CD14-positive monocyte (primary cell): ENCODE measurements around the gene CAMTA1. TPM values are rescaled to one million over a fixed set of nuclear protein-coding genes. Genes with fewer than 3 reads are reported as not detected.

ENCODE experiments used
- DNase-seq, 3 donors: peaks; one replicate each; pipeline ENCODE4 v3.0.0-alpha.2; 2011 to 2022
- H2AFZ ChIP-seq: 2 replicates; pipeline ENCODE4 v1.6.0; 2012; ENCODE audit warnings: mild to moderate bottlenecking, low read depth, low read length, inconsistent platforms; ENCODE audit not compliant: insufficient read depth, poor library complexity, severe bottlenecking
- H3K27ac ChIP-seq, 2 donors: 1 replicate in 1 of 2; 2 replicates in 1 of 2; pipeline ENCODE4 v1.5.1; 2012 to 2013; ENCODE audit warnings: low read length in 2 of 2, control low read depth in 1 of 2, inconsistent platforms in 1 of 2, low read depth in 1 of 2, mild to moderate bottlenecking in 1 of 2
- H3K27me3 ChIP-seq, 2 donors: one replicate each; pipeline versions ENCODE4 v1.6.0 to v1.6.1; 2011 to 2013; ENCODE audit warnings: low read length in 2 of 2; ENCODE audit not compliant: control insufficient read depth in 2 of 2, insufficient read depth in 2 of 2
- H3K36me3 ChIP-seq, 2 donors: replicated peaks in 1 of 2; 1 replicate in 1 of 2; 2 replicates in 1 of 2; pipeline versions ENCODE4 v1.5.1 to v1.6.1; 2012 to 2013; ENCODE audit warnings: low read length in 2 of 2, control low read depth in 1 of 2, inconsistent platforms in 1 of 2, mild to moderate bottlenecking in 1 of 2; ENCODE audit not compliant: insufficient read depth in 2 of 2, control insufficient read depth in 1 of 2
- H3K4me1 ChIP-seq, 2 donors: 1 replicate in 1 of 2; 2 replicates in 1 of 2; pipeline versions ENCODE4 v1.5.1 to v1.6.1; 2012 to 2013; ENCODE audit warnings: low read length in 2 of 2, control low read depth in 1 of 2, inconsistent platforms in 1 of 2, mild to moderate bottlenecking in 1 of 2, moderate library complexity in 1 of 2; ENCODE audit not compliant: insufficient read depth in 2 of 2, control insufficient read depth in 1 of 2
- H3K4me2 ChIP-seq: replicated peaks from 2 replicates; pipeline ENCODE3; 2012; ENCODE audit warnings: low read length, moderate library complexity, mild to moderate bottlenecking; ENCODE audit not compliant: poor library complexity, severe bottlenecking; ENCODE audit errors: extremely low read depth
- H3K4me3 ChIP-seq, 3 experiments: fragments of 200-600 bp in 1 of 3; sonication (generic) in 1 of 3; replicated peaks in 1 of 3; 1 replicate in 2 of 3; 2 replicates in 1 of 3; pipeline ENCODE4 v1.5.1; 2011 to 2013; ENCODE audit warnings: low read length in 3 of 3, mild to moderate bottlenecking in 3 of 3, control low read depth in 2 of 3, low read depth in 2 of 3, inconsistent platforms in 1 of 3, moderate library complexity in 1 of 3
- H3K79me2 ChIP-seq: 2 replicates; pipeline ENCODE4 v1.6.0; 2012; ENCODE audit warnings: mild to moderate bottlenecking, control low read depth, inconsistent platforms, low read length, moderate library complexity; ENCODE audit not compliant: insufficient read depth
- H3K9ac ChIP-seq: 2 replicates; pipeline ENCODE4 v1.6.0; 2017; ENCODE audit warnings: low read length, mild to moderate bottlenecking; ENCODE audit not compliant: insufficient read depth, poor library complexity, severe bottlenecking
- H3K9me3 ChIP-seq, 2 donors: replicated peaks in 1 of 2; 1 replicate in 1 of 2; 2 replicates in 1 of 2; pipeline versions ENCODE4 v1.5.1 to v1.6.1; 2012 to 2013; ENCODE audit warnings: low read length in 2 of 2, control low read depth in 1 of 2; ENCODE audit not compliant: control insufficient read depth in 1 of 2, insufficient read depth in 1 of 2
- H4K20me1 ChIP-seq: 2 replicates; pipeline ENCODE4 v1.6.0; 2012; ENCODE audit warnings: mild to moderate bottlenecking, low read length, control low read depth, moderate library complexity; ENCODE audit not compliant: insufficient read depth
- H3K27ac Mint-ChIP-seq, 7 donors: one replicate each; pipeline ENCODE4 v1.8.0; 2020; ENCODE audit warnings: mild to moderate bottlenecking in 7 of 7, mixed read lengths in 7 of 7, moderate library complexity in 6 of 7, inconsistent platforms in 2 of 7
- H3K27me3 Mint-ChIP-seq, 3 donors: one replicate each; pipeline ENCODE4 v1.8.0; 2021 to 2022; ENCODE audit warnings: low read depth in 3 of 3, mild to moderate bottlenecking in 3 of 3, mixed read lengths in 3 of 3, moderate library complexity in 3 of 3, inconsistent platforms in 1 of 3
- H3K36me3 Mint-ChIP-seq, 2 donors: one replicate each; pipeline ENCODE4 v1.8.0; 2020; ENCODE audit warnings: mixed read lengths in 2 of 2, inconsistent platforms in 1 of 2, mild to moderate bottlenecking in 1 of 2
- H3K4me1 Mint-ChIP-seq: one replicate; pipeline ENCODE4 v1.8.0; 2020; ENCODE audit warnings: mild to moderate bottlenecking, mixed read lengths
- H3K4me3 Mint-ChIP-seq, 2 donors: one replicate each; pipeline ENCODE4 v1.8.0; 2020; ENCODE audit warnings: mild to moderate bottlenecking in 2 of 2, mixed read lengths in 2 of 2, moderate library complexity in 1 of 2
- H3K9me3 Mint-ChIP-seq, 7 donors: one replicate each; pipeline ENCODE4 v1.8.0; 2020 to 2022; ENCODE audit warnings: mixed read lengths in 7 of 7, mild to moderate bottlenecking in 6 of 7, moderate library complexity in 6 of 7, inconsistent platforms in 2 of 7
- CTCF ChIP-seq: fragments of 200-600 bp; IDR thresholded peaks from one replicate; pipeline ENCODE4 v1.8.0; 2022; ENCODE audit warnings: antibody characterized with exemption, mild to moderate bottlenecking
- WGBS: methylation state at CpG from one replicate; pipeline ENCODE4 v1.1.5; 2013; ENCODE audit warnings: missing lambda C conversion rate; ENCODE audit not compliant: insufficient coverage; 5-methylcytosine and 5-hydroxymethylcytosine counted together
- intact Hi-C, 2 donors: fragments of 100-400 bp; cut with micrococcal nuclease; formaldehyde crosslinking; loops; one replicate each; pipeline versions ENCODE4 v1.15.0 to v1.15.1; 2023
- polyA plus RNA-seq, 3 donors: library from polyadenylated mRNA; depleted of rRNA in 1 of 3; unstranded in 2 of 3; stranded (reverse) in 1 of 3; fragments of 300-500 nt in 2 of 3; fragments of >200 nt in 1 of 3; fragmentation: Illumina TruSeq in 2 of 3; gene quantifications; 1 replicate in 2 of 3; 2 replicates in 1 of 3; pipeline ENCODE4 v1.2.3, GENCODE V29; 2012 to 2021

Gene CAMTA1
- polyA plus RNA-seq, 3 donors: 52.0 to 89.6 (median 78.3) TPM

- intact Hi-C loops: no loop called here
- WGBS: 94% methylated on average over 13 of the region's 14 CpGs
- no peak overlapping the region for H3K27ac Mint-ChIP-seq
Observed at GRCh38 chr1:7435276-7436055, 650.2 kb downstream of the CAMTA1 start.

More at GRCh38 chr1:7435276-7436055, 650.2 kb downstream of the CAMTA1 start:
- Histone ChIP-seq H3K4me2 (no peak overlapping the region), H3K36me3 (no peaks in the 10 kb centered on the region), H4K20me1 (no peaks in the 10 kb centered on the region), H3K4me1 (no peaks in the 10 kb centered on the region), H2AFZ (no peak overlapping the region), H3K27me3 (no peaks in the 10 kb centered on the region), H3K9me3 (no peaks in the 10 kb centered on the region), H3K9ac (no peak overlapping the region), H3K27ac (no peak overlapping the region), H3K79me2 (no peaks in the 10 kb centered on the region), H3K4me3 (no peak overlapping the region)
- H3K4me3 Mint-ChIP-seq: no peak overlapping the region
- no peak for DNase-seq
- H3K9me3 Mint-ChIP-seq: peaks cover 0 to 5% (median 0%) of the 10 kb centered on the region in 7 donors
- peaks cover 0 to 3% (median 1%) of the 10 kb centered on the region in 3 donors for H3K27me3 Mint-ChIP-seq
- no peak for TF ChIP-seq CTCF
- H3K36me3 Mint-ChIP-seq: no peaks in the 10 kb centered on the region
- H3K4me1 Mint-ChIP-seq: no peaks in the 10 kb centered on the region
